HepG2 (cell line): ENCODE results near the gene CXCR1. TPM values are rescaled to one million over a fixed set of nuclear protein-coding genes. Genes with fewer than 3 reads are reported as not detected.

Experiments used
- ATAC-seq: fragments of 200-7000 bp; cut with Tn5 transposase; 3 replicates; pipeline ENCODE4 v1.9.1; 2020; ENCODE audit warnings: mild to moderate bottlenecking, moderate library complexity
- Bru-seq: library from RNA; stranded (reverse); fragments of 400-500 nt; gene quantifications from one replicate; lab custom pipeline; 2021; lab: Mats Ljungman, UMichigan
- BruChase-seq, 2 experiments: library from RNA; stranded (reverse); fragments of 400-500 nt; gene quantifications; one replicate each; lab custom pipeline; 2021; lab: Mats Ljungman, UMichigan
- BruUV-seq: library from RNA; stranded (reverse); fragments of 400-500 nt; replicated peaks from 2 replicates; lab custom pipeline; 2021; lab: Mats Ljungman, UMichigan
- CTCF ChIA-PET: fragments of 300-600 bp; formaldehyde crosslinking; extraction: SDS; loops from one replicate; lab custom pipeline; 2021; ENCODE audit warnings: low total read pairs, inconsistent platforms, low intra/inter-chr PET ratio; lab: Yijun Ruan, JAX
- POLR2A ChIA-PET: fragments of 350-600 bp; sonication (Branson Sonifier 250); formaldehyde crosslinking; loops from one replicate; lab custom pipeline; 2020; ENCODE audit warnings: antibody characterized with exemption, inconsistent platforms; lab: Yijun Ruan, JAX
- DNase-seq: peaks from one replicate; pipeline ENCODE4 v3.0.0-alpha.2; 2015; ENCODE audit warnings: low spot score
- FAIRE-seq: peaks from 3 replicates; lab custom pipeline; 2011; peaks lifted over from hg19 to GRCh38; lab: Jason Lieb, UNC
- H2AFZ ChIP-seq: one replicate; pipeline ENCODE4 v1.6.1; 2011; ENCODE audit warnings: low read length, inconsistent platforms
- H3K27ac ChIP-seq: fragments of 300-600 bp; 3 replicates; pipeline ENCODE4 v1.8.0; 2011; ENCODE audit warnings: mixed run types, mild to moderate bottlenecking, mixed read lengths, low read length, inconsistent platforms; ENCODE audit not compliant: insufficient read depth; ENCODE audit errors: extremely low read length
- H3K27me3 ChIP-seq, 2 experiments: fragments of 200-600 bp in 1 of 2; 2 replicates in 1 of 2; 3 replicates in 1 of 2; pipeline versions ENCODE4 v1.6.0 to v1.8.0; 2011; ENCODE audit warnings: low read length in 2 of 2, mild to moderate bottlenecking in 2 of 2, moderate library complexity in 2 of 2, inconsistent platforms in 1 of 2; ENCODE audit not compliant: insufficient read depth in 2 of 2, control insufficient read depth in 1 of 2
- H3K36me3 ChIP-seq, 2 experiments: fragments of 200-600 bp in 1 of 2; replicated peaks in 1 of 2; 2 replicates in 1 of 2; 3 replicates in 1 of 2; pipeline versions ENCODE4 v1.5.1 to v1.8.0; 2011; ENCODE audit warnings: low read length in 2 of 2, inconsistent platforms in 1 of 2; ENCODE audit not compliant: insufficient read depth in 2 of 2, control insufficient read depth in 1 of 2
- H3K4me1 ChIP-seq: 2 replicates; pipeline ENCODE4 v1.5.1; 2012; ENCODE audit warnings: low read length, inconsistent platforms; ENCODE audit not compliant: insufficient read depth
- H3K4me2 ChIP-seq: 2 replicates; pipeline ENCODE4 v1.6.0; 2011; ENCODE audit warnings: low read depth, low read length, inconsistent platforms
- H3K4me3 ChIP-seq, 3 experiments: fragments of 200-600 bp in 1 of 3; sonication (generic), shearing (Covaris generic) in 1 of 3; replicated peaks in 1 of 3; 2 replicates each; pipeline ENCODE4 v1.5.1; 2011 to 2016; ENCODE audit warnings: low read length in 3 of 3, inconsistent platforms in 2 of 3, low read depth in 2 of 3, mild to moderate bottlenecking in 2 of 3, control low read depth in 1 of 3, mixed read lengths in 1 of 3; ENCODE audit not compliant: insufficient read depth in 1 of 3
- H3K79me2 ChIP-seq: one replicate; pipeline ENCODE4 v1.6.1; 2011; ENCODE audit warnings: low read length, inconsistent platforms; ENCODE audit not compliant: insufficient read depth
- H3K9ac ChIP-seq: 2 replicates; pipeline ENCODE4 v1.6.0; 2011; ENCODE audit warnings: mild to moderate bottlenecking, low read depth, low read length, inconsistent platforms; ENCODE audit not compliant: insufficient read depth
- H3K9me3 ChIP-seq: 2 replicates; pipeline ENCODE4 v1.5.1; 2012; ENCODE audit warnings: mild to moderate bottlenecking, low read length
- H4K20me1 ChIP-seq: 2 replicates; pipeline ENCODE4 v1.6.0; 2011; ENCODE audit warnings: inconsistent platforms, mild to moderate bottlenecking, low read length, moderate library complexity; ENCODE audit not compliant: insufficient read depth
- WGBS: methylation state at CpG from one replicate; pipeline ENCODE4 v1.1.6; 2017; ENCODE audit warnings: low lambda C conversion rate; 5-methylcytosine and 5-hydroxymethylcytosine counted together
- in situ Hi-C: cut with HindIII; loops from 2 replicates; pipeline ENCODE4 v1.10.0; 2017; ENCODE audit warnings: low pct_unique_long_range_greater_than_20kb; ENCODE audit not compliant: extremely low pct_ligation_motif_present
- intact Hi-C: fragments of 100-400 bp; cut with micrococcal nuclease; formaldehyde crosslinking; loops from one replicate; pipeline ENCODE4 v1.10.0; 2022; ENCODE audit not compliant: unreplicated experiment
- long read RNA-seq, 2 experiments: library from RNA in 1 of 2; library from polyadenylated mRNA in 1 of 2; stranded (forward) in 1 of 2; unstranded in 1 of 2; transcript quantifications; one replicate each; pipeline ENCODE4 v2.0.0, GENCODE V29; 2019 to 2022
- polyA minus RNA-seq, 3 experiments: library from RNA; depleted of rRNA, polyadenylated mRNA; stranded (reverse); fragments of >200 nt; gene quantifications; 2 replicates each; pipeline ENCODE4 v1.2.3, GENCODE V29; 2011; ENCODE audit warnings: low replicate concordance in 1 of 3
- polyA plus RNA-seq, 8 experiments: library from polyadenylated mRNA; depleted of rRNA in 3 of 8; stranded (reverse) in 7 of 8; unstranded in 1 of 8; fragments of >200 nt; fragmentation: Illumina TruSeq in 4 of 8; extraction: Trizol in 4 of 8; gene quantifications; 2 replicates each; pipeline versions ENCODE4 v1.2.1 to v1.2.3, GENCODE V29; 2011 to 2016; ENCODE audit warnings: low read depth in 4 of 8, missing spikeins in 1 of 8, mixed read lengths in 1 of 8; ENCODE audit not compliant: insufficient read depth in 1 of 8
- total RNA-seq, 5 experiments: library from RNA; depleted of rRNA; stranded (reverse); fragments of >200 nt; fragmentation: Illumina TruSeq; extraction: Trizol; gene quantifications; 2 replicates each; pipeline ENCODE4 v1.2.3, GENCODE V29; 2016; ENCODE audit warnings: low read depth in 1 of 5
- TF ChIP-seq, protein P1 (sequence below): sonication (generic); formaldehyde crosslinking; IDR thresholded peaks from 2 replicates; pipeline ENCODE4 v1.4.0; 2020; ENCODE audit warnings: missing genetic modification reagents
- TF ChIP-seq, protein P2 (sequence below): sonication (generic); formaldehyde crosslinking; IDR thresholded peaks from 2 replicates; pipeline ENCODE4 v1.4.0; 2020; ENCODE audit warnings: missing genetic modification reagents, borderline replicate concordance

CXCR1 gene
- total RNA-seq (2016; rRNA removed; fragmentation: Illumina TruSeq; extraction: Trizol) (not detected in 2 replicates), polyA plus RNA-seq (2011; rRNA removed) (not detected in 2 replicates), polyA minus RNA-seq (2011; rRNA and poly(A)+ RNA removed; ENCODE audit: low replicate concordance) (not detected in 2 replicates), Bru-seq, nascent RNA (not detected), BruChase-seq, experiment 1, labeled RNA remaining after a 6-hour chase (not detected), BruChase-seq, experiment 2, labeled RNA remaining after a 2-hour chase (not detected)
- total RNA-seq (2016; cell fraction: cytosol; rRNA removed; fragmentation: Illumina TruSeq; extraction: Trizol; ENCODE audit: low read depth) = not detected in 2 replicates
- total RNA-seq (2016; cell fraction: insoluble cytoplasmic fraction; rRNA removed; fragmentation: Illumina TruSeq; extraction: Trizol) = not detected in 2 replicates
- not detected in 2 replicates for total RNA-seq (2016; cell fraction: membrane; rRNA removed; fragmentation: Illumina TruSeq; extraction: Trizol)
- not detected in 2 replicates for total RNA-seq (2016; cell fraction: nucleus; rRNA removed; fragmentation: Illumina TruSeq; extraction: Trizol)
- polyA plus RNA-seq (2011; cell fraction: cytosol; rRNA removed) = not detected in 2 replicates
- not detected in 2 replicates for polyA plus RNA-seq (2011; cell fraction: nucleus; rRNA removed)
- not detected in 2 replicates for polyA plus RNA-seq (2012)
- not detected in 2 replicates for polyA plus RNA-seq (2016; cell fraction: cytosol; fragmentation: Illumina TruSeq; extraction: Trizol; ENCODE audit: low read depth)
- not detected in 2 replicates for polyA plus RNA-seq (2016; cell fraction: insoluble cytoplasmic fraction; fragmentation: Illumina TruSeq; extraction: Trizol; ENCODE audit: low read depth)
- not detected in 2 replicates for polyA plus RNA-seq (2016; cell fraction: membrane; fragmentation: Illumina TruSeq; extraction: Trizol; ENCODE audit: low read depth)
- polyA plus RNA-seq (2016; cell fraction: nucleus; fragmentation: Illumina TruSeq; extraction: Trizol; ENCODE audit: insufficient read depth, low read depth) = not detected in 2 replicates
- polyA minus RNA-seq (2011; cell fraction: cytosol; rRNA and poly(A)+ RNA removed) = not detected in 2 replicates
- not detected in 2 replicates for polyA minus RNA-seq (2011; cell fraction: nucleus; rRNA and poly(A)+ RNA removed)
- long read RNA-seq, experiment 1 = 0 reads
- long read RNA-seq, experiment 2 = 0 reads

DNA sequence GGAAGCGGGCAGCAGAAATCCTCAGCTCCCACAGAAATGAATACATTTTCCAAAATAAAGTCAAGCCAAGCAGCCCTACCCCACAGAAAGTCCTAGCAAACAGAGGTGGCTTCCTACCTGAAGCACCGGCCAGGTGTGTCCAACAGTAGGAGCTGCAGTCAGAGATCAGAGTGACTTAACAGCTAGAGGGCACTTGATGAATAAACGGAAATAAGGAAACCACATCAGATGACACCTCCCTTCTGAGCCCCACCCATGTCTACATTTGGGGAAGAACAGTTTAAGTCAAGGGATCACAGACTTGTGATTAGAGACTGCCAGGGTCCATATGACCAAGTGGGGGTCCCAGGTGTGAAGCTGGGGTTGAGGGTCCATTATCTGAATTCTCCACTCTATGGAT lies at the start of gene CXCR1:
CXCR1 (minus strand) TSS at position 172 of the 400 bp plus-strand sequence. CDS start 1,751 bp downstream, outside the sequence.
- H2AFZ ChIP-seq = no peak within 1 kb of the TSS
- POLR2A ChIA-PET = no interaction called here
- H4K20me1 ChIP-seq = no peaks in the 10 kb centered on the region
- no peaks in the 10 kb centered on the region for H3K79me2 ChIP-seq
- intact Hi-C loops = no loop called here
- FAIRE-seq = no peak
- no TSS peak for BruUV-seq
- WGBS = 28% methylated on average over 3 of the region's 3 CpGs
- no peak for DNase-seq
- H3K9me3 ChIP-seq = no peaks in the 10 kb centered on the region
- H3K36me3 ChIP-seq = no peaks in the 10 kb centered on the region
- H3K4me3 ChIP-seq = no peak within 1 kb of the TSS
- TF ChIP-seq, protein P1, sequence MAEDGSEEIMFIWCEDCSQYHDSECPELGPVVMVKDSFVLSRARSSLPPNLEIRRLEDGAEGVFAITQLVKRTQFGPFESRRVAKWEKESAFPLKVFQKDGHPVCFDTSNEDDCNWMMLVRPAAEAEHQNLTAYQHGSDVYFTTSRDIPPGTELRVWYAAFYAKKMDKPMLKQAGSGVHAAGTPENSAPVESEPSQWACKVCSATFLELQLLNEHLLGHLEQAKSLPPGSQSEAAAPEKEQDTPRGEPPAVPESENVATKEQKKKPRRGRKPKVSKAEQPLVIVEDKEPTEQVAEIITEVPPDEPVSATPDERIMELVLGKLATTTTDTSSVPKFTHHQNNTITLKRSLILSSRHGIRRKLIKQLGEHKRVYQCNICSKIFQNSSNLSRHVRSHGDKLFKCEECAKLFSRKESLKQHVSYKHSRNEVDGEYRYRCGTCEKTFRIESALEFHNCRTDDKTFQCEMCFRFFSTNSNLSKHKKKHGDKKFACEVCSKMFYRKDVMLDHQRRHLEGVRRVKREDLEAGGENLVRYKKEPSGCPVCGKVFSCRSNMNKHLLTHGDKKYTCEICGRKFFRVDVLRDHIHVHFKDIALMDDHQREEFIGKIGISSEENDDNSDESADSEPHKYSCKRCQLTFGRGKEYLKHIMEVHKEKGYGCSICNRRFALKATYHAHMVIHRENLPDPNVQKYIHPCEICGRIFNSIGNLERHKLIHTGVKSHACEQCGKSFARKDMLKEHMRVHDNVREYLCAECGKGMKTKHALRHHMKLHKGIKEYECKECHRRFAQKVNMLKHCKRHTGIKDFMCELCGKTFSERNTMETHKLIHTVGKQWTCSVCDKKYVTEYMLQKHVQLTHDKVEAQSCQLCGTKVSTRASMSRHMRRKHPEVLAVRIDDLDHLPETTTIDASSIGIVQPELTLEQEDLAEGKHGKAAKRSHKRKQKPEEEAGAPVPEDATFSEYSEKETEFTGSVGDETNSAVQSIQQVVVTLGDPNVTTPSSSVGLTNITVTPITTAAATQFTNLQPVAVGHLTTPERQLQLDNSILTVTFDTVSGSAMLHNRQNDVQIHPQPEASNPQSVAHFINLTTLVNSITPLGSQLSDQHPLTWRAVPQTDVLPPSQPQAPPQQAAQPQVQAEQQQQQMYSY (CRISPR knock-in tag) = no peak
- TF ChIP-seq, protein P2, sequence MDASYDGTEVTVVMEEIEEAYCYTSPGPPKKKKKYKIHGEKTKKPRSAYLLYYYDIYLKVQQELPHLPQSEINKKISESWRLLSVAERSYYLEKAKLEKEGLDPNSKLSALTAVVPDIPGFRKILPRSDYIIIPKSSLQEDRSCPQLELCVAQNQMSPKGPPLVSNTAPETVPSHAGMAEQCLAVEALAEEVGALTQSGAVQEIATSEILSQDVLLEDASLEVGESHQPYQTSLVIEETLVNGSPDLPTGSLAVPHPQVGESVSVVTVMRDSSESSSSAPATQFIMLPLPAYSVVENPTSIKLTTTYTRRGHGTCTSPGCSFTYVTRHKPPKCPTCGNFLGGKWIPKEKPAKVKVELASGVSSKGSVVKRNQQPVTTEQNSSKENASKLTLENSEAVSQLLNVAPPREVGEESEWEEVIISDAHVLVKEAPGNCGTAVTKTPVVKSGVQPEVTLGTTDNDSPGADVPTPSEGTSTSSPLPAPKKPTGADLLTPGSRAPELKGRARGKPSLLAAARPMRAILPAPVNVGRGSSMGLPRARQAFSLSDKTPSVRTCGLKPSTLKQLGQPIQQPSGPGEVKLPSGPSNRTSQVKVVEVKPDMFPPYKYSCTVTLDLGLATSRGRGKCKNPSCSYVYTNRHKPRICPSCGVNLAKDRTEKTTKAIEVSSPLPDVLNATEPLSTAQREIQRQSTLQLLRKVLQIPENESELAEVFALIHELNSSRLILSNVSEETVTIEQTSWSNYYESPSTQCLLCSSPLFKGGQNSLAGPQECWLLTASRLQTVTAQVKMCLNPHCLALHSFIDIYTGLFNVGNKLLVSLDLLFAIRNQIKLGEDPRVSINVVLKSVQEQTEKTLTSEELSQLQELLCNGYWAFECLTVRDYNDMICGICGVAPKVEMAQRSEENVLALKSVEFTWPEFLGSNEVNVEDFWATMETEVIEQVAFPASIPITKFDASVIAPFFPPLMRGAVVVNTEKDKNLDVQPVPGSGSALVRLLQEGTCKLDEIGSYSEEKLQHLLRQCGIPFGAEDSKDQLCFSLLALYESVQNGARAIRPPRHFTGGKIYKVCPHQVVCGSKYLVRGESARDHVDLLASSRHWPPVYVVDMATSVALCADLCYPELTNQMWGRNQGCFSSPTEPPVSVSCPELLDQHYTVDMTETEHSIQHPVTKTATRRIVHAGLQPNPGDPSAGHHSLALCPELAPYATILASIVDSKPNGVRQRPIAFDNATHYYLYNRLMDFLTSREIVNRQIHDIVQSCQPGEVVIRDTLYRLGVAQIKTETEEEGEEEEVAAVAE (CRISPR knock-in tag) = no peak
- TF ChIP-seq, all 625 proteins: peak for 0
- Histone ChIP-seq H3K27ac (no peak within 1 kb of the TSS), H3K4me2 (no peak within 1 kb of the TSS), H3K27me3 (peaks cover 6 to 46% of the 10 kb centered on the region in 2 experiments), H3K4me1 (peaks cover 13% of the 10 kb centered on the region), H3K9ac (no peak within 1 kb of the TSS)
- in situ Hi-C loops = no loop called here
- ATAC-seq = no peak
- CTCF ChIA-PET = no interaction called here
